ENCODE results near the gene ZNF552.
A peak's percentile ranks its signal among the peaks of the same experiment; 100 is the strongest.
"Not testable (repeated sequence)": the region's sequence is repeated elsewhere in the genome, so short reads cannot be mapped to it uniquely, and the experiment has no call there.

The ZNF552 gene

GRCh38 chr19:57818378-57818777 is 3.7 kb upstream of the ZNF552 start:
- DNase-seq (ENCODE audit: low read depth) = no peak

- no peak for DNase-seq (ENCODE audit: low read depth)
Measured at GRCh38 chr19:57817976-57818375, 3.3 kb upstream of the ZNF552 start.

GRCh38 chr19:57816652-57817051 is 1.9 kb upstream of the ZNF552 start:
- DNase-seq (ENCODE audit: low read depth) = no peak

- no peak for DNase-seq (ENCODE audit: low read depth)
Measured at GRCh38 chr19:57815247-57816075, 748 bp upstream of the ZNF552 start.

- DNase-seq (ENCODE audit: low read depth) = no peak
Measured at GRCh38 chr19:57813919-57814504, 701 bp downstream of the ZNF552 start.

- not testable (repeated sequence) for DNase-seq (ENCODE audit: low read depth)
Measured at GRCh38 chr19:57812975-57813820, 1.5 kb downstream of the ZNF552 start.

- no peak for DNase-seq (ENCODE audit: low read depth)
Measured at GRCh38 chr19:57812226-57812625, 2.5 kb downstream of the ZNF552 start.

- DNase-seq (ENCODE audit: low read depth) = not testable (repeated sequence)
Measured at GRCh38 chr19:57810410-57811295, 4.1 kb downstream of the ZNF552 start.

GRCh38 chr19:57807541-57807940 is 7.2 kb downstream of the ZNF552 start:
- DNase-seq (ENCODE audit: low read depth) = no peak

- DNase-seq (ENCODE audit: low read depth) = peak; percentile 69
Measured at GRCh38 chr19:57803594-57804325, 11.0 kb downstream of the ZNF552 start.

- no peak for DNase-seq (ENCODE audit: low read depth)
Measured at GRCh38 chr19:57803265-57803593, 11.5 kb downstream of the ZNF552 start.

- no peak for DNase-seq (ENCODE audit: low read depth)
Measured at GRCh38 chr19:57802269-57802668, 12.4 kb downstream of the ZNF552 start.

- DNase-seq (ENCODE audit: low read depth) = no peak
Measured at GRCh38 chr19:57800696-57801095, 14.0 kb downstream of the ZNF552 start.

- not testable (repeated sequence) for DNase-seq (ENCODE audit: low read depth)
Measured at GRCh38 chr19:57796580-57796979, 18.1 kb downstream of the ZNF552 start.

GRCh38 chr19:57789288-57789687 is 25.4 kb downstream of the ZNF552 start:
- DNase-seq (ENCODE audit: low read depth) = no peak

- DNase-seq (ENCODE audit: low read depth) = no peak
Measured at GRCh38 chr19:57788114-57788692, 26.5 kb downstream of the ZNF552 start.

GRCh38 chr19:57786906-57787305 is 27.8 kb downstream of the ZNF552 start:
- no peak for DNase-seq (ENCODE audit: low read depth)

GRCh38 chr19:57786286-57786685 is 28.4 kb downstream of the ZNF552 start:
- DNase-seq (ENCODE audit: low read depth) = no peak

- no peak for DNase-seq (ENCODE audit: low read depth)
Measured at GRCh38 chr19:57779220-57779845, 35.4 kb downstream of the ZNF552 start.

GRCh38 chr19:57778336-57778735 is 36.4 kb downstream of the ZNF552 start:
- DNase-seq (ENCODE audit: low read depth) = no peak
